Epithelial cell of esophagus (primary cell): ENCODE results near the gene CFAP57.
A peak's percentile ranks its signal among the peaks of the same experiment; 100 is the strongest.

Experiments
- DNase-seq: peaks from one replicate; pipeline ENCODE4 v3.0.0; 2010; ENCODE audit warnings: low read depth
- H3K4me3 ChIP-seq: 2 replicates; pipeline ENCODE4 v1.5.1; 2011; ENCODE audit warnings: mild to moderate bottlenecking, low read length, control low read depth
- TF ChIP-seq, protein P1 (sequence below): IDR thresholded peaks from 2 replicates; pipeline ENCODE4 v1.5.1; 2011; ENCODE audit warnings: low read depth, mild to moderate bottlenecking, low read length, control low read depth, inconsistent platforms; ENCODE audit not compliant: insufficient read depth; ENCODE audit errors: missing control alignments

The CFAP57 gene

DNA sequence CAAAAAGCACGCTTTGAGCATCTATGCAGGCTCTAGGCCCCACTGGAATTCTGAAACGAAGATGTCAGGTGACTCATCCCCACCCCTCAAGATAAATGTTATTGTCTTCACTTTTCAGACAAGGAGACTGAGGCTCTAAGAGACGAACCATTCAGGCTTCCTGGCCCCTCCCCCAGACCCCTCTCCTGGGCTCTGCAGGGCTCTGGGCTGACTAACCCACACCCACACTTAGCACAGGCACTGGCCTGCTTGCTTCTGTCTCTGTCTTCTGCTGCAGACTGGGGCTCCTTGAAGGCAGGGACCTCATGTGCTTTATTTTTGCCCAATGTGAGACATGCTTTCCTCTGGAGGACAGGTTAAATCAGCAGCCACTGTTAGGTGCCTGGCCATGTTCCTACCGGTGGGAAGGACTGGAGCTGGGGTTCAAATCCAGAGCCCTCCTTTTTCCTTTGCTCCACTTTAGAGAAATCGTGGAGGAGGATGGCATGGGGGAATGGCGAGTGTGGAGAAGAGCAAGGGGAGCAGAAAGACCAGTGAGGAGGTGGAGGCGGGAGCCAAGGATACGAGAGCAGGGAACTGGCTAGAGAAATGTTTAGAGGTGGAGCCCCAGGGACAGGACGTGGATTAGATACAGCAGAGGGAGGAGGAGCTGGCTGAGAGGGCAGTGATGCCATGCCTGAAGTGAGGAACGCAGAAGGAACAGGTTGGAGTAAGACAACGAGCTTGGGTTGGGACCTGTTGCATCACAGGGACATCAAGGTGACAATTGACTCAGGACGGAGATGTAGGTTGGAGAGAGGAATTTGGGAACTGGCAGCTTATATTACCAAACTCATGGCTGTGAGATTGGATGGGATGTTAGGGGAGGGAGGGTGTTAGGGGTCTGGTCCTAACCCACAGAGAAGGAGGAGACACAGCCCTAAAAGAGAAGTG is 99.3 kb downstream of the CFAP57 start:
- TF ChIP-seq, protein P1, sequence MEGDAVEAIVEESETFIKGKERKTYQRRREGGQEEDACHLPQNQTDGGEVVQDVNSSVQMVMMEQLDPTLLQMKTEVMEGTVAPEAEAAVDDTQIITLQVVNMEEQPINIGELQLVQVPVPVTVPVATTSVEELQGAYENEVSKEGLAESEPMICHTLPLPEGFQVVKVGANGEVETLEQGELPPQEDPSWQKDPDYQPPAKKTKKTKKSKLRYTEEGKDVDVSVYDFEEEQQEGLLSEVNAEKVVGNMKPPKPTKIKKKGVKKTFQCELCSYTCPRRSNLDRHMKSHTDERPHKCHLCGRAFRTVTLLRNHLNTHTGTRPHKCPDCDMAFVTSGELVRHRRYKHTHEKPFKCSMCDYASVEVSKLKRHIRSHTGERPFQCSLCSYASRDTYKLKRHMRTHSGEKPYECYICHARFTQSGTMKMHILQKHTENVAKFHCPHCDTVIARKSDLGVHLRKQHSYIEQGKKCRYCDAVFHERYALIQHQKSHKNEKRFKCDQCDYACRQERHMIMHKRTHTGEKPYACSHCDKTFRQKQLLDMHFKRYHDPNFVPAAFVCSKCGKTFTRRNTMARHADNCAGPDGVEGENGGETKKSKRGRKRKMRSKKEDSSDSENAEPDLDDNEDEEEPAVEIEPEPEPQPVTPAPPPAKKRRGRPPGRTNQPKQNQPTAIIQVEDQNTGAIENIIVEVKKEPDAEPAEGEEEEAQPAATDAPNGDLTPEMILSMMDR, result no peak
- peak overlapping the region; percentile 25 for H3K4me3 ChIP-seq
- no peak for DNase-seq

DNA sequence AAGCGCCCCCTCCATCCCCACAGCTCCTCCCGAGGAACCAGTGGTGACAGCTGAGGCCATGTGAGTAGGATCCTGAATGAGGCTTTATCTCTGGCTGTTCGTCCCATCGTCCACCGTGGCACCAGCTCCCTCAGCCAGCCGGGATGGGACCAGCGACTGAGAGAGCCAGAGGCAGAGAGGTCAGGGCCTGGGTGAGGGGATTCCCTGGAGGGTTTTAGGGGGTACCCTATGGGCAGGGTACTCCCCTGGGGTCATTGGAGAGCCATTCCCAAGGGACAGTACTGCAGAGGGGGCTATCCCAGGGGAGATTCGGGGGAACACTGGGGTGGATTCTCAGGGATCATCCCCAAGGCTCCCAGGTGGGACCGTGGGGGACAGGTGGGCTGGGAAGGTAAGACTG is 100.0 kb downstream of the CFAP57 start:
- TF ChIP-seq, protein P1, result no peak
- DNase-seq, result no peak
- no peak overlapping the region for H3K4me3 ChIP-seq

DNA sequence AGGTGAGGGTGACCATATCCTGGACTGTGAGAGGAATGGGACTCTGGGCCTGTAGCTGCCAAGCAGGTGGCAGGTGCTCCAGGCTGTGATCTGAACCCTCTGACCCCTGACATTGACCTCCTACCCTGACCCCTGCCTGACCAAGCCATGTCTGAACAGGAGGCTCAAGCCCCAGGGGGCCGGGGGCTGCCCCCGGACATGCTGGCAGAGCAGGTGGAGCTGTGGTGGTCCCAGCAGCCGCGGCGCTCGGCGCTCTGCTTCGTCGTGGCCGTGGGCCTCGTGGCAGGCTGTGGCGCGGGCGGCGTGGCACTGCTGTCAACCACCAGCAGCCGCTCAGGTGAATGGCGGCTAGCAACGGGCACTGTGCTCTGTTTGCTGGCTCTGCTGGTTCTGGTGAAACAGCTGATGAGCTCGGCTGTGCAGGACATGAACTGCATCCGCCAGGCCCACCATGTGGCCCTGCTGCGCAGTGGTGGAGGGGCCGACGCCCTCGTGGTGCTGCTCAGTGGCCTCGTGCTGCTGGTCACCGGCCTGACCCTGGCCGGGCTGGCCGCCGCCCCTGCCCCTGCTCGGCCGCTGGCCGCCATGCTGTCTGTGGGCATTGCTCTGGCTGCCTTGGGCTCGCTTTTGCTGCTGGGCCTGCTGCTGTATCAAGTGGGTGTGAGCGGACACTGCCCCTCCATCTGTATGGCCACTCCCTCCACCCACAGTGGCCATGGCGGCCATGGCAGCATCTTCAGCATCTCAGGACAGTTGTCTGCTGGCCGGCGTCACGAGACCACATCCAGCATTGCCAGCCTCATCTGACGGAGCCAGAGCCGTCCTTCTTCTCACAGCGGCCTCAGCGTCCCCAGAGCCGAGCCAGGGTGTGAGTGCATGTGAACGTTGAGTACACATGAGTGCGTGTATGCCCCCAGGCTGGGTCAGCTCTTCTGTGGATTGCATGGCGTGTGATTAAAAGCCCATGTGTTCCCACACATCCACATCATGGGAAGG is 100.7 kb downstream of the CFAP57 start:
- no peak for DNase-seq
- TF ChIP-seq, protein P1, result no peak
- no peak overlapping the region for H3K4me3 ChIP-seq

DNA sequence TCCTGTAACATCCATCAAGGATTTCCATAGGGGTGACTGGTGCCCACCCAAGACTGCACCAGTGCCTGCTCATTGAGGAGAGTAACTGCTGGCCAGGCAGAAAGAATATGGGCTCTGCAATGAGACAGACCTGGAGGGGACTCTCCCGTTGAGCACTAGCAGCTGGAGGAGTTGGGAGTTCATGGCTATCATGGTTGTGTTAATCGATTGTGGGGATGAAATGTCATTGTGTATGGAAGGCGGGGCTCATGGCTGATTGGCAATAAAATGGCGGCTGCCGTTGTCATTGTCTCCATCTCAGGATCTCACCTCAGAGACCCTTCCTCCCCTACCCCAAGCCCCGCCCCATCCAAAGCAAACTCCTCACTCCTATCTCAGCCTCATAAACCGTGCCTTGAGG is 101.6 kb downstream of the CFAP57 start:
- TF ChIP-seq, protein P1, result no peak
- no peak for DNase-seq
- H3K4me3 ChIP-seq, result no peak overlapping the region

DNA sequence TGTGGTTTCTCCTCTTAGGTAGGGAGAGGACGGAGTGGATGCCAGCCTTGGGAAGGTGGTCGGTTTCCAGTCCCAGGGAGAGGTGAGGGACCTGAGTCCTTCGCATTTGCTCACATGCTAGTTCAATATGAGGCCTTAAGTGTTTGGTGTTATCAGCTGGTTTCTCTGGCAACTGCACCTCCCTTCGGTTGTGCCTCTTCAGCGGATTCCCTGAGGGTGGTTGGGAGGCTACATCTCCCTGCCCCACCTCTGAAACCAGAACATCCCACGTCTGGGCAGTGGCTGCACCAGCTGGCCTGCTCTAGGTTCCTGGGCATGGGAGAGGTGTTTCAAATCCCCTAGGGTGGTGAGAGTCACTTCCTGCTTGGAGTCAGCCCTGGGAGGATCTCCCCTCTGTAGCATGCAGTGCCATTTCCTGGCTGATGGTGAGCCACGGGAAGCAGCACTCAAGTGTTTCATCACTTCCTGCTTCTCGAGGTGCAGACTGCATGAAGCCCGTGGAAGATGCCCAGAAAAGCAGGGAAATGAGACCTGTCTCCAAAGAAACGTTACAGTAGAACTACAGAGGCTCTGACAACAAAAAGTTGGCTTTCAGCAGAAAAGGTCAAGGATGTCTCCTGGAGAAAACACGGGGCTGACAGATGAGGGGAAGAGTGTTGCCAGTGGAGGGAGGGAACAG is 102.1 kb downstream of the CFAP57 start:
- TF ChIP-seq, protein P1, result no peak
- H3K4me3 ChIP-seq, result no peak overlapping the region

DNA sequence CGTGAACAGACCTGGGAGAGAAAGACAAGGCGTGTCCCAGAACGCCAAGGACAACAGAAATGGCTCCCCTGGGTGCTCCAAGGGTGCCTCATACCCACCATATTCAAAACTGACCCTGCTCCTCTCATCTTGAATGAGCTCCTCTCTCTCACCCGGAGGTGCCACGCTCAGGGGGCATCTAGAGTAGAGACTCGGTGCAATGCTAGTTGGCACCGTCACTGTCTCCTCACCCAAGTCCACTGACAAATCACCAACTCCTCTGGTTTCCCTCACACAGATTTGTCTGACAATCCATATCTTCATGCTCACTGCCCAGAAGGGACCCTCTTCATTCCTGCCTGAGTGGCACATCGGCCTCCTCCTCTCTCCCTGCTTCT is 102.7 kb downstream of the CFAP57 start:
- TF ChIP-seq, protein P1, result no peak
- no peak overlapping the region for H3K4me3 ChIP-seq
- DNase-seq, result no peak

More for the DNA sequence above, 102.1 kb downstream of the CFAP57 start:
- DNase-seq, result peak; percentile 79
